Measurements from ENCODE around the gene TEX28. TPM values are rescaled to one million over a fixed set of nuclear protein-coding genes. Genes with fewer than 3 reads are reported as not detected.

The TEX28 gene
- total RNA-seq, 1 experiment from 2014 or later, result not detected

- Histone ChIP-seq H3K27ac (ENCODE audit: low read depth, low read length) (no peak overlapping the region), H3K4me1 (ENCODE audit: control insufficient read depth in 1 of 2, insufficient read depth in 2 of 2, low read length in 2 of 2) (no peaks in the 10 kb centered on the region), H3K9ac (ENCODE audit: low read length) (no peak overlapping the region), H3K4me3 (replicated peaks in 1 of 2; ENCODE audit: low read depth in 1 of 2, low read length in 2 of 2) (no peak overlapping the region), H2AFZ (ENCODE audit: low read depth, low read length, poor library complexity, severe bottlenecking) (no peak overlapping the region), H3K79me2 (ENCODE audit: insufficient read depth, low read length) (no peaks in the 10 kb centered on the region), H3K9me3 (ENCODE audit: control insufficient read depth in 1 of 2, insufficient read depth in 1 of 2, low read depth in 1 of 2, low read length in 2 of 2) (no peaks in the 10 kb centered on the region), H4K20me1 (ENCODE audit: insufficient read depth) (no peaks in the 10 kb centered on the region), H3K9me2 (ENCODE audit: insufficient read depth) (no peaks in the 10 kb centered on the region), H3K36me3 (ENCODE audit: control insufficient read depth in 1 of 2, insufficient read depth in 2 of 2, low read length in 2 of 2) (no peaks in the 10 kb centered on the region), H3K4me2 (ENCODE audit: low read length) (no peak overlapping the region), H3K27me3 (ENCODE audit: insufficient read depth, low read length) (no peaks in the 10 kb centered on the region)
- RAD21 ChIA-PET (ENCODE audit: low non-redundant PET in 1 of 2, low total read pairs in 2 of 2, uncharacterized antibody in 2 of 2, unreplicated experiment in 2 of 2), result no interaction called here
- ATAC-seq (no peak), DNase-seq (ENCODE audit: low read depth, low spot score) (no peak)
- BruUV-seq (replicated peaks), result no TSS peak
- intact Hi-C loops (cut with micrococcal nuclease), result no loop called here
- CTCF ChIA-PET, result no interaction called here
- POLR2A ChIA-PET, result no interaction called here
- TF ChIP-seq POLR2AphosphoS5 (IDR thresholded peaks at IDR 0.05; ENCODE audit: low read depth, low read length), result no peak
- no peak for TF ChIP-seq CTCF (IDR thresholded peaks at IDR 0.05 in 2 of 3, conservative IDR thresholded peaks at IDR 0.05 in 1 of 3; ENCODE audit: borderline replicate concordance in 1 of 3, insufficient read depth in 1 of 3, low read depth in 2 of 3, low read length in 2 of 3)
- no peak for TF ChIP-seq YY1 (IDR thresholded peaks at IDR 0.05; ENCODE audit: extremely low read depth, insufficient replicate concordance, low read depth, low read length)
- no peak for TF ChIP-seq CEBPB (IDR thresholded peaks at IDR 0.05; ENCODE audit: low read depth)
- TF ChIP-seq POLR2A (IDR thresholded peaks at IDR 0.05; ENCODE audit: borderline replicate concordance, extremely low read depth, insufficient read depth, insufficient read length), result no peak
- TF ChIP-seq ZFX (IDR thresholded peaks at IDR 0.05), result no peak
- TF ChIP-seq SP1 (IDR thresholded peaks at IDR 0.05; ENCODE audit: low read depth), result no peak
- TF ChIP-seq MAX (IDR thresholded peaks at IDR 0.05), result no peak
- TF ChIP-seq SIN3A (IDR thresholded peaks at IDR 0.05; ENCODE audit: low read depth), result no peak
- TF ChIP-seq, protein P1, sequence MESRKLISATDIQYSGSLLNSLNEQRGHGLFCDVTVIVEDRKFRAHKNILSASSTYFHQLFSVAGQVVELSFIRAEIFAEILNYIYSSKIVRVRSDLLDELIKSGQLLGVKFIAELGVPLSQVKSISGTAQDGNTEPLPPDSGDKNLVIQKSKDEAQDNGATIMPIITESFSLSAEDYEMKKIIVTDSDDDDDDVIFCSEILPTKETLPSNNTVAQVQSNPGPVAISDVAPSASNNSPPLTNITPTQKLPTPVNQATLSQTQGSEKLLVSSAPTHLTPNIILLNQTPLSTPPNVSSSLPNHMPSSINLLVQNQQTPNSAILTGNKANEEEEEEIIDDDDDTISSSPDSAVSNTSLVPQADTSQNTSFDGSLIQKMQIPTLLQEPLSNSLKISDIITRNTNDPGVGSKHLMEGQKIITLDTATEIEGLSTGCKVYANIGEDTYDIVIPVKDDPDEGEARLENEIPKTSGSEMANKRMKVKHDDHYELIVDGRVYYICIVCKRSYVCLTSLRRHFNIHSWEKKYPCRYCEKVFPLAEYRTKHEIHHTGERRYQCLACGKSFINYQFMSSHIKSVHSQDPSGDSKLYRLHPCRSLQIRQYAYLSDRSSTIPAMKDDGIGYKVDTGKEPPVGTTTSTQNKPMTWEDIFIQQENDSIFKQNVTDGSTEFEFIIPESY (IDR thresholded peaks at IDR 0.05; ENCODE audit: extremely low read depth, insufficient replicate concordance, low read length), result no peak
- no peak for TF ChIP-seq SRF (IDR thresholded peaks at IDR 0.05; ENCODE audit: low read depth)
- TF ChIP-seq TCF7L2 (IDR thresholded peaks at IDR 0.05; ENCODE audit: borderline replicate concordance, extremely low read depth, insufficient read depth, insufficient read length), result no peak
- no peak for TF ChIP-seq CBX3 (IDR thresholded peaks at IDR 0.05; ENCODE audit: low read depth)
- TF ChIP-seq, protein P2, sequence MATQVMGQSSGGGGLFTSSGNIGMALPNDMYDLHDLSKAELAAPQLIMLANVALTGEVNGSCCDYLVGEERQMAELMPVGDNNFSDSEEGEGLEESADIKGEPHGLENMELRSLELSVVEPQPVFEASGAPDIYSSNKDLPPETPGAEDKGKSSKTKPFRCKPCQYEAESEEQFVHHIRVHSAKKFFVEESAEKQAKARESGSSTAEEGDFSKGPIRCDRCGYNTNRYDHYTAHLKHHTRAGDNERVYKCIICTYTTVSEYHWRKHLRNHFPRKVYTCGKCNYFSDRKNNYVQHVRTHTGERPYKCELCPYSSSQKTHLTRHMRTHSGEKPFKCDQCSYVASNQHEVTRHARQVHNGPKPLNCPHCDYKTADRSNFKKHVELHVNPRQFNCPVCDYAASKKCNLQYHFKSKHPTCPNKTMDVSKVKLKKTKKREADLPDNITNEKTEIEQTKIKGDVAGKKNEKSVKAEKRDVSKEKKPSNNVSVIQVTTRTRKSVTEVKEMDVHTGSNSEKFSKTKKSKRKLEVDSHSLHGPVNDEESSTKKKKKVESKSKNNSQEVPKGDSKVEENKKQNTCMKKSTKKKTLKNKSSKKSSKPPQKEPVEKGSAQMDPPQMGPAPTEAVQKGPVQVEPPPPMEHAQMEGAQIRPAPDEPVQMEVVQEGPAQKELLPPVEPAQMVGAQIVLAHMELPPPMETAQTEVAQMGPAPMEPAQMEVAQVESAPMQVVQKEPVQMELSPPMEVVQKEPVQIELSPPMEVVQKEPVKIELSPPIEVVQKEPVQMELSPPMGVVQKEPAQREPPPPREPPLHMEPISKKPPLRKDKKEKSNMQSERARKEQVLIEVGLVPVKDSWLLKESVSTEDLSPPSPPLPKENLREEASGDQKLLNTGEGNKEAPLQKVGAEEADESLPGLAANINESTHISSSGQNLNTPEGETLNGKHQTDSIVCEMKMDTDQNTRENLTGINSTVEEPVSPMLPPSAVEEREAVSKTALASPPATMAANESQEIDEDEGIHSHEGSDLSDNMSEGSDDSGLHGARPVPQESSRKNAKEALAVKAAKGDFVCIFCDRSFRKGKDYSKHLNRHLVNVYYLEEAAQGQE (IDR thresholded peaks at IDR 0.05; ENCODE audit: low read depth), result no peak
Measured at GRCh38 chrX:154300816-154301215, 5.9 kb upstream of the TEX28 start.

Measured in HCT116 (cell line).